Heart left ventricle (tissue), 16 donors: Measurements from ENCODE around the gene PTK7. TPM values are rescaled to one million over a fixed set of nuclear protein-coding genes. Genes with fewer than 3 reads are reported as not detected.

Experiments
- ATAC-seq, 4 donors: fragments of 200-7000 bp; cut with Tn5 transposase; one replicate each; pipeline ENCODE4 v1.9.1; 2020 to 2022; ENCODE audit warnings: moderate library complexity in 4 of 4, mild to moderate bottlenecking in 3 of 4, moderate number of reproducible peaks in 1 of 4
- DNase-seq, 5 donors: peaks; one replicate each; pipeline ENCODE4 v3.0.0-alpha.2; 2020
- H3K27ac ChIP-seq, 12 donors: fragments of 200-600 bp; sonication (generic) in 4 of 12; one replicate each; pipeline versions ENCODE4 v1.5.0 to v1.8.0; 2016 to 2022; ENCODE audit warnings: mild to moderate bottlenecking in 2 of 12
- H3K27me3 ChIP-seq, 9 donors: fragments of 200-600 bp; sonication (generic) in 2 of 9; one replicate each; pipeline versions ENCODE4 v1.5.1 to v1.8.0; 2016 to 2022; ENCODE audit warnings: mild to moderate bottlenecking in 3 of 9
- H3K36me3 ChIP-seq, 9 donors: fragments of 200-600 bp; sonication (generic) in 2 of 9; one replicate each; pipeline versions ENCODE4 v1.5.0 to v1.8.0; 2018 to 2022; ENCODE audit warnings: mild to moderate bottlenecking in 2 of 9
- H3K4me1 ChIP-seq, 12 donors: fragments of 200-600 bp; sonication (generic) in 4 of 12; one replicate each; pipeline versions ENCODE4 v1.5.0 to v1.8.0; 2016 to 2022; ENCODE audit warnings: mild to moderate bottlenecking in 3 of 12
- H3K4me3 ChIP-seq, 12 donors: fragments of 200-600 bp; sonication (generic) in 4 of 12; one replicate each; pipeline versions ENCODE4 v1.5.0 to v1.8.0; 2017 to 2022; ENCODE audit warnings: mild to moderate bottlenecking in 9 of 12, moderate library complexity in 4 of 12
- H3K9me3 ChIP-seq, 12 donors: fragments of 200-600 bp; sonication (generic) in 4 of 12; one replicate each; pipeline versions ENCODE4 v1.5.0 to v1.8.0; 2016 to 2022; ENCODE audit warnings: mild to moderate bottlenecking in 1 of 12
- POLR2A ChIP-seq, 2 donors: fragments of 450-650 bp; IDR thresholded peaks; one replicate each; pipeline ENCODE4 v1.6.1; 2017; ENCODE audit warnings: antibody characterized with exemption in 2 of 2, mild to moderate bottlenecking in 2 of 2, moderate library complexity in 2 of 2
- WGBS, 4 donors: extraction: QIAGEN DNeasy Blood & Tissue Kit in 2 of 4; methylation state at CpG; one replicate each; pipeline versions ENCODE4 v1.1.5 to v1.1.7; 2013 to 2018; 5-methylcytosine and 5-hydroxymethylcytosine counted together
- intact Hi-C, 10 donors: fragments of 100-400 bp; cut with DNase I; formaldehyde crosslinking; loops; one replicate each; pipeline versions ENCODE4 v1.11.1 to v1.14.2; 2022
- polyA plus RNA-seq, 2 donors: library from polyadenylated mRNA; stranded (reverse); fragments of 200-250 nt; gene quantifications; one replicate each; pipeline ENCODE4 v1.2.3, GENCODE V29; 2013
- total RNA-seq, 9 donors: library from RNA; depleted of rRNA in 2 of 9; stranded (reverse); fragments of >200 nt in 2 of 9; fragmentation: NEBNext Ultra II Directional in 3 of 9; extraction: Animal tissue kit (Norgen Biotek cat#: 25700) in 3 of 9; gene quantifications; one replicate each; pipeline versions ENCODE4 v1.1.0 to v1.2.4, GENCODE V29; 2016 to 2023
- TF ChIP-seq, protein P1 (sequence below), 12 donors: fragments of 200-600 bp; sonication (generic) in 4 of 12; IDR thresholded peaks; one replicate each; pipeline versions ENCODE4 v1.5.0 to v1.8.0; 2018 to 2022; ENCODE audit warnings: antibody characterized with exemption in 12 of 12, mild to moderate bottlenecking in 5 of 12
- donor health status: ischemic (EF 13 %, LVEDD 7.1; RV severe dilation, severe dysfunction).
- donor health status: healthy with polysubstance abuse.
- donor health status: DM: no; HTN: yes; CAD: no.
- donor health status: DM: no; HTN: no; CAD: no.
- donor health status: ischemic (EF 25% LVEDD 6.9; RV normal size, moderate dysfunction).
- donor health status: ischemic (EF 25% LVEDD 5.7; RV mildly dilated, moderate dysfunction).
- donor health status: healthy.
- donor health status: DM: yes; HTN: yes; CAD: no.
- donor health status: ischemic (EF 35%, LVEDD 5.7; RV mildly dilated, moderate dysfunction).
- donor health status: nonischemic (EF 11% LVEDD 7.7; RV severe dilation, severe dysfunction).
- donor health status: DM: yes; HTN: yes; CAD: no.
- donor health status: PGD.
- donor health status: ischemic (EF 29% LVEDD 5.4; RV normal size, mild dysfunction).
- donor health status: nonischemic (EF 23%, LVEDD 6.1; RV moderate dilation, normal function).

The PTK7 gene
- total and polyA plus RNA-seq, 11 donors = 1.4 to 10.4 (median 1.9) TPM

DNA sequence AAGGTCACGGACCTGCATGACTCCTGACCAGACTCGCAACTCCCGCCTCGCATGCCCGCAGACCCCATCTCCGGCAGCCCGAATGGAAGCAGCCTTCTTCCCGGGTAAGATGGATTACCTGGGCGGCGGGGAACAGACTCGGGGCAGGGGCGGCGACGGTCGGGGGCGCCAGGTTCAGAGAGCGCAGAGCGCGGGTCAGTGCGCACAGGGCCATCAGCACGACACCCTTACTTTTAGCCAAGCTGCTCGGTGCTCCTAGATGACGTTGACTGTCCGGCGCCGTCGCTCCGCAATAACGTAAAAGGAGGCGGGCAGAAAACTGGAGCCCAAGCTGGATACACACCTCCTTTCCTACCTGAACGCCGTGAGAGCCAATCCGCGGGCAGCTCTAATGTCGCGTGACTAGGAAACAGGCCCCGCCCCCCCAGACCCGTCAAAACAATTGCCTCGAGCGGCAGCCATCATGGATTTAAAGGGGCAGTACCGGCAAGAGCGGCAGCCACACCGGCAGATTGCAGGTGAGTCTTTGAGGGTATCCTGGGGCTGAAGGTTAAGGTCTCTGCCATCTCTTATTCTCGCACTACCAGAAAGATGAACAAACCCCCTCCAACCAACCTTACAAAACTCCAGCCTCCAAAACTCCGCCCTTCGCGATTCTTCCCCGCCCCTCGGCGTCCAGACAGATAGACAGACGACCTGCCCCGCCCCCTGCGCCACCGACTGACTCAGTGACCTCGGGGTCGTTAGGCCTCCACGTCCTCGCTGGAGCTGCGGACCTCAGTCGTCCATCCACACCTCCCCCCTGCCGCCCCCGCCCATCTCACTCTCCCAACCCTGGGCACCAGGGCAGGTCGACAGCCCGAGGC, 16.7 kb upstream of the PTK7 start, which contains the start of the genes KLC4 and MRPL2:
KLC4 (plus strand) TSS at position 464 of the 866 bp plus-strand sequence. CDS start 1,705 bp downstream, outside the sequence.
MRPL2 (minus strand) TSS at position 267 of the 866 bp plus-strand sequence; CDS start at position 214, 53 bp downstream.
- Histone ChIP-seq H3K4me3 (peak within 1 kb of the TSS; percentile 69 to 96 (median 84)), H3K4me1 (peaks cover 0 to 41% (median 21%) of the 10 kb centered on the region in 12 donors), H3K36me3 (peaks cover 0 to 56% (median 39%) of the 10 kb centered on the region in 9 donors), H3K9me3 (no peaks in the 10 kb centered on the region), H3K27ac (peak within 1 kb of the TSS; percentile 67 to 98 (median 88)), H3K27me3 (no peaks in the 10 kb centered on the region)
- DNase-seq (peak; percentile 97 to 99 (median 98)), ATAC-seq (peak; percentile 96 to 99 (median 98))
- intact Hi-C loops = loop anchor here in 5 of 10 donors (1.0 to 10.0 kb wide), 5 partner anchors 42 to 155 kb away; partner anchors contain the start of genes KLHDC3 (in 1 of the 5), PPP2R5D (in 1 of the 5) and SRF (in 1 of the 5)
- peak in 1 of 2 donors; percentile 69 for TF ChIP-seq POLR2A (IDR thresholded peaks at IDR 0.05)
- TF ChIP-seq, protein P1, sequence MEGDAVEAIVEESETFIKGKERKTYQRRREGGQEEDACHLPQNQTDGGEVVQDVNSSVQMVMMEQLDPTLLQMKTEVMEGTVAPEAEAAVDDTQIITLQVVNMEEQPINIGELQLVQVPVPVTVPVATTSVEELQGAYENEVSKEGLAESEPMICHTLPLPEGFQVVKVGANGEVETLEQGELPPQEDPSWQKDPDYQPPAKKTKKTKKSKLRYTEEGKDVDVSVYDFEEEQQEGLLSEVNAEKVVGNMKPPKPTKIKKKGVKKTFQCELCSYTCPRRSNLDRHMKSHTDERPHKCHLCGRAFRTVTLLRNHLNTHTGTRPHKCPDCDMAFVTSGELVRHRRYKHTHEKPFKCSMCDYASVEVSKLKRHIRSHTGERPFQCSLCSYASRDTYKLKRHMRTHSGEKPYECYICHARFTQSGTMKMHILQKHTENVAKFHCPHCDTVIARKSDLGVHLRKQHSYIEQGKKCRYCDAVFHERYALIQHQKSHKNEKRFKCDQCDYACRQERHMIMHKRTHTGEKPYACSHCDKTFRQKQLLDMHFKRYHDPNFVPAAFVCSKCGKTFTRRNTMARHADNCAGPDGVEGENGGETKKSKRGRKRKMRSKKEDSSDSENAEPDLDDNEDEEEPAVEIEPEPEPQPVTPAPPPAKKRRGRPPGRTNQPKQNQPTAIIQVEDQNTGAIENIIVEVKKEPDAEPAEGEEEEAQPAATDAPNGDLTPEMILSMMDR (IDR thresholded peaks at IDR 0.05) = no peak
- 0 to 1% (median 0%) methylated on average over 36 to 64 of the region's 64 CpGs for WGBS, 4 donors

DNA sequence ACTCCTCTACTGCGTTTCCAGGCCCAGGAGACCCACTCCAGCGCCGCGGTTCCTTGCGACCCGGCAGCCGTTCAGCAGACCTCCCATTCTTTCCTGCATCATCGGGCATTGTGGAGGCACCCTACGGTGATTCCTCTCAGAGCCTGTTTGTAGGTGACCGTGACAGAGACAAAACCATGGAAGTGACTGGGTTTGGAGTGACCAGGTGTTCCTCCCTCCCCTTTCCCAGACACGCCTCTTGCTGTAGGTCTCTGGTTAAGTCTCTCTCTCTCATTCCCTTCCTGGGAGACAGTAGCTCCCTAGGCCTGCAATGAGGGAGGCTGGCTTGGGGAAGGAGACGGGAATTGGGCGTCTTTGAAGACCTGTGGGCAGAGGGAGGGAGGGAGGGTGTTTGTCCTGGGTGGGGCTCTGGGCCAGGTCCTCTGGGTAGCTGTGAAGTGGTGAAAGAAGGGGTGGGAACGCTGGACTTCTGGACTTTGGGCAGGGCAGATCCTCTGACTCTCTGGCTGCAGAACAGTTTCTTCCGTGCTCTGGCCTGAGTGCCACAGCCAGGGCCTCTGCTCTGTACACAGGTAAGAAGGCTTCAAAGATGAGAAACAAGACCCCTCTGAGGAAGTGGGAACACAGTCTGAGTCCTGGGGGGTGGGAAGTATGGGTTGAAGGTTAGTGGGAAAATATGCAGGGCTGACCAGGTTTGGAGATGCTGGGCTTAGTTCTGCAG, 15.9 kb upstream of the PTK7 start:
- Histone ChIP-seq H3K27ac (peak overlapping the region; percentile 67 to 98 (median 88)), H3K9me3 (no peaks in the 10 kb centered on the region), H3K27me3 (no peaks in the 10 kb centered on the region), H3K4me3 (peak overlapping the region; percentile 69 to 96 (median 84)), H3K4me1 (peaks cover 0 to 34% (median 19%) of the 10 kb centered on the region in 12 donors), H3K36me3 (peaks cover 0 to 56% (median 39%) of the 10 kb centered on the region in 9 donors)
- intact Hi-C loops = loop anchor here in 2 of 10 donors (5.0 to 10.0 kb wide), 2 partner anchors 43 to 155 kb away; no protein-coding TSS in a partner anchor
- WGBS, 4 donors = 7 to 18% (median 10%) methylated on average over 8 to 15 of the region's 15 CpGs
- no peak for TF ChIP-seq POLR2A (IDR thresholded peaks at IDR 0.05)
- TF ChIP-seq, protein P1 (IDR thresholded peaks at IDR 0.05) = no peak
- ATAC-seq = peak in 3 of 4 donors; percentile 5 to 16 (median 15)
- peak in 1 of 5 donors; percentile 35 for DNase-seq

DNA sequence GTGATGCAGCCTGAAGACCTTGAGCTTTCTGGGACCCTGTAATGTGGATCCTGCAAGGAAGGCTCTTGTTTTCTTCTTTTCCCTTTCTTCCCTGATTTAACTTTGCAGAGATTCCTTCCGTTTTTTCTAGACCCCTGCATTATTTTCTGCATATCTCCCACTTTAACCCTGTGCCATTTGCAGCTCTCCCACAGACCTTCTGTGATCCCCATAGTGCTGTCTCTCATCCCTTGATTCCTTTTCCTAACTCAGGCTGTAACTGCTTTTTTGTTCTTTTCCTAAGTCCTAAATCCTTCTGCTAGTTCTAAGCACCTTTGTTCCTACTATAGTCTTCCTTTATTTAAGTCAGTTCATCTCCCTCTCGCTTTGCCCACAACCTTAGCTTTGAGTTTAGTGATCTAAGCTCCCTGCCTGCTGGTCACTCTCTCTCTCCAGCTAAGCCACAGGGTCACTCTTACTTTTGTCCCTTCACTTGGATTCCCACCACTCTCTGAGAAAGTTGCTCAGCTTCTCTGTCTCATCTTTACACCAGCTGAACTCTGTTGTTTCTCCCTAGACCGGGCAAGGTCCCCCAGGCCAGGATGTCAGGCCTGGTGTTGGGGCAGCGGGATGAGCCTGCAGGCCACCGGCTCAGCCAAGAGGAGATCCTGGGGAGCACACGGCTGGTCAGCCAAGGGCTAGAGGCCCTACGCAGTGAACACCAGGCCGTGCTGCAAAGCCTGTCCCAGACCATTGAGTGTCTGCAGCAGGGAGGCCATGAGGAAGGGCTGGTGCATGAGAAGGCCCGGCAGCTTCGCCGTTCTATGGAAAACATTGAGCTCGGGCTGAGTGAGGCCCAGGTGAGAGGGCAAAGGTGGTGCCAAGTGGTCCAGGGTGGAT, 15.1 kb upstream of the PTK7 start:
- peaks cover 0 to 34% (median 19%) of the 10 kb centered on the region in 12 donors for H3K4me1 ChIP-seq
- no peaks in the 10 kb centered on the region for H3K9me3 ChIP-seq
- H3K4me3 ChIP-seq = peak overlapping the region in 6 of 12 donors; percentile 69 to 95 (median 80)
- H3K36me3 ChIP-seq = peaks cover 0 to 56% (median 39%) of the 10 kb centered on the region in 9 donors
- intact Hi-C loops = loop anchor here in 2 of 10 donors (5.0 to 10.0 kb wide), 2 partner anchors 44 to 156 kb away; no protein-coding TSS in a partner anchor
- DNase-seq (no peak), ATAC-seq (no peak)
- 83 to 89% (median 87%) methylated on average over 11 to 12 of the region's 12 CpGs for WGBS, 4 donors
- H3K27me3 ChIP-seq = no peaks in the 10 kb centered on the region
- peak overlapping the region in 6 of 12 donors; percentile 79 to 94 (median 88) for H3K27ac ChIP-seq
- TF ChIP-seq, protein P1 (IDR thresholded peaks at IDR 0.05) = no peak
- no peak for TF ChIP-seq POLR2A (IDR thresholded peaks at IDR 0.05)
